ENCODE data around the gene IL25.
"Not testable (repeated sequence)": the region's sequence is repeated elsewhere in the genome, so short reads cannot be mapped to it uniquely, and the experiment has no call there.

IL25 gene

GRCh38 chr14:23396781-23397407, 24.3 kb downstream of the IL25 start:
- DNase-seq: no peak

GRCh38 chr14:23398348-23398747, 25.7 kb downstream of the IL25 start:
- DNase-seq: no peak

GRCh38 chr14:23399136-23399535, 26.5 kb downstream of the IL25 start:
- no peak for DNase-seq

- no peak for DNase-seq
These were observed 27.0 kb downstream of the IL25 start for GRCh38 chr14:23399591-23399990.

- not testable (repeated sequence) for DNase-seq
These were observed 28.0 kb downstream of the IL25 start for GRCh38 chr14:23400496-23401149.

GRCh38 chr14:23401291-23401690, 28.7 kb downstream of the IL25 start:
- DNase-seq: no peak

GRCh38 chr14:23402296-23403138, 29.9 kb downstream of the IL25 start:
- DNase-seq: no peak

GRCh38 chr14:23403139-23403438, 30.5 kb downstream of the IL25 start:
- DNase-seq: no peak

- no peak for DNase-seq
These were observed 31.3 kb downstream of the IL25 start for GRCh38 chr14:23403908-23404307.

- no peak for DNase-seq
These were observed 31.8 kb downstream of the IL25 start for GRCh38 chr14:23404331-23404900.

- DNase-seq: no peak
These were observed 32.5 kb downstream of the IL25 start for GRCh38 chr14:23405096-23405495.

GRCh38 chr14:23405516-23406025, 33.0 kb downstream of the IL25 start:
- DNase-seq: no peak

GRCh38 chr14:23406244-23406643, 33.6 kb downstream of the IL25 start:
- DNase-seq: no peak

- no peak for DNase-seq
These were observed 34.2 kb downstream of the IL25 start for GRCh38 chr14:23406725-23407355.

- no peak for DNase-seq
These were observed 35.1 kb downstream of the IL25 start, which contains the start of gene MYH6 for GRCh38 chr14:23407516-23408306. MYH6 (minus strand) TSS chr14:23408273; CDS start chr14:23407223, 1,050 bp downstream.

GRCh38 chr14:23408307-23408630, 35.7 kb downstream of the IL25 start:
- DNase-seq: no peak

GRCh38 chr14:23409475-23409874, 36.9 kb downstream of the IL25 start:
- no peak for DNase-seq

GRCh38 chr14:23409966-23410635, 37.5 kb downstream of the IL25 start:
- no peak for DNase-seq

- no peak for DNase-seq
These were observed 39.2 kb downstream of the IL25 start for GRCh38 chr14:23411563-23412525.

GRCh38 chr14:23413681-23414080, 41.1 kb downstream of the IL25 start:
- no peak for DNase-seq

Measured in CD4-positive, alpha-beta T cell treated with Interleukin-12 subunit alpha and Interleukin-12 subunit beta, for 1 hour (primary cell).